HepG2 (cell line): Measurements from ENCODE around the gene CNPPD1.

ENCODE experiments used
- CBX5 ChIP-seq: sonication (generic); formaldehyde crosslinking; IDR thresholded peaks from 2 replicates; pipeline ENCODE4 v1.4.0; 2020; ENCODE audit warnings: missing genetic modification reagents, borderline replicate concordance
- SAFB2 ChIP-seq: sonication (generic); formaldehyde crosslinking; IDR thresholded peaks from 2 replicates; pipeline ENCODE4 v1.5.1; 2020; ENCODE audit warnings: missing genetic modification reagents, low read depth, mild to moderate bottlenecking, borderline replicate concordance
- ZNF782 ChIP-seq: sonication (generic); formaldehyde crosslinking; IDR thresholded peaks from 2 replicates; pipeline ENCODE4 v1.4.0; 2020; ENCODE audit warnings: missing genetic modification reagents, mild to moderate bottlenecking, borderline replicate concordance

DNA sequence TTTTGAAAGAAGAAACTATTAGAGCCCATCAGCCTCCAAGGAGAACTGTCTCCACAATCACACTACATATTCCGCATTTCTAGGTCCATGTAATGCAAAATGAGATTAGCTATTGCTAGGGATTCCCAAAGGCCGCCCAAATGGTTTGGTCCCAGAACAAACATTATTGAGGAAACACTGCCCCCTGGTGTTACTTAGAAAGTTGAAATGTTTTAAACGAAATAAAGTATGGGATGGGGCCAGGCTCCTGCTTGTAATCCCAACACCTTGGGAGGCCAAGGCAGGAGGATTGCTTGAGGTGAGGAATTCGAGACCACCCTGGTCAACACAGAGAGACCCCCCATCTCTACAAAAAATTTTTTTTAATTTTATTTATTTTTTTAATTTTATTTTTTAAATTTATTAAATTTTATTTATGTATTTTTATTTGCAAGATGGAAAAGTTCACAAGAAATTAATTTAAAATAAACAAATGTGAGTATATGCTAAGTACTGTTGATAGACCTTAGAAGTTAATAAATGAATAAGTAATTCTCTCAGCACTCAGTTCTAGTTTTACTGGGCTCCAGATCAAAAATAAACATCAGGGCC, 21.6 kb downstream of the CNPPD1 start:
- no peak for TF ChIP-seq SAFB2 (CRISPR knock-in tag)
- no peak for TF ChIP-seq ZNF782 (CRISPR knock-in tag)
- no peak for TF ChIP-seq CBX5 (CRISPR knock-in tag)
